ENCODE results near the gene CBX6.

- TF ChIP-seq RAD21 (IDR thresholded peaks at IDR 0.05; ENCODE audit: insufficient read depth, low read depth, low read length) (no peak), TCF12 (IDR thresholded peaks at IDR 0.05; ENCODE audit: low read depth, low read length) (no peak), CHD1 (IDR thresholded peaks at IDR 0.05; ENCODE audit: low read depth, low read length) (no peak), DPF2 (IDR thresholded peaks at IDR 0.05) (no peak), POLR2A (IDR thresholded peaks at IDR 0.05; ENCODE audit: low read depth, low read length) (no peak)
- TF ChIP-seq, protein P1, sequence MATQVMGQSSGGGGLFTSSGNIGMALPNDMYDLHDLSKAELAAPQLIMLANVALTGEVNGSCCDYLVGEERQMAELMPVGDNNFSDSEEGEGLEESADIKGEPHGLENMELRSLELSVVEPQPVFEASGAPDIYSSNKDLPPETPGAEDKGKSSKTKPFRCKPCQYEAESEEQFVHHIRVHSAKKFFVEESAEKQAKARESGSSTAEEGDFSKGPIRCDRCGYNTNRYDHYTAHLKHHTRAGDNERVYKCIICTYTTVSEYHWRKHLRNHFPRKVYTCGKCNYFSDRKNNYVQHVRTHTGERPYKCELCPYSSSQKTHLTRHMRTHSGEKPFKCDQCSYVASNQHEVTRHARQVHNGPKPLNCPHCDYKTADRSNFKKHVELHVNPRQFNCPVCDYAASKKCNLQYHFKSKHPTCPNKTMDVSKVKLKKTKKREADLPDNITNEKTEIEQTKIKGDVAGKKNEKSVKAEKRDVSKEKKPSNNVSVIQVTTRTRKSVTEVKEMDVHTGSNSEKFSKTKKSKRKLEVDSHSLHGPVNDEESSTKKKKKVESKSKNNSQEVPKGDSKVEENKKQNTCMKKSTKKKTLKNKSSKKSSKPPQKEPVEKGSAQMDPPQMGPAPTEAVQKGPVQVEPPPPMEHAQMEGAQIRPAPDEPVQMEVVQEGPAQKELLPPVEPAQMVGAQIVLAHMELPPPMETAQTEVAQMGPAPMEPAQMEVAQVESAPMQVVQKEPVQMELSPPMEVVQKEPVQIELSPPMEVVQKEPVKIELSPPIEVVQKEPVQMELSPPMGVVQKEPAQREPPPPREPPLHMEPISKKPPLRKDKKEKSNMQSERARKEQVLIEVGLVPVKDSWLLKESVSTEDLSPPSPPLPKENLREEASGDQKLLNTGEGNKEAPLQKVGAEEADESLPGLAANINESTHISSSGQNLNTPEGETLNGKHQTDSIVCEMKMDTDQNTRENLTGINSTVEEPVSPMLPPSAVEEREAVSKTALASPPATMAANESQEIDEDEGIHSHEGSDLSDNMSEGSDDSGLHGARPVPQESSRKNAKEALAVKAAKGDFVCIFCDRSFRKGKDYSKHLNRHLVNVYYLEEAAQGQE (IDR thresholded peaks at IDR 0.05; ENCODE audit: low read depth, low read length): no peak
- TF ChIP-seq, protein P2, sequence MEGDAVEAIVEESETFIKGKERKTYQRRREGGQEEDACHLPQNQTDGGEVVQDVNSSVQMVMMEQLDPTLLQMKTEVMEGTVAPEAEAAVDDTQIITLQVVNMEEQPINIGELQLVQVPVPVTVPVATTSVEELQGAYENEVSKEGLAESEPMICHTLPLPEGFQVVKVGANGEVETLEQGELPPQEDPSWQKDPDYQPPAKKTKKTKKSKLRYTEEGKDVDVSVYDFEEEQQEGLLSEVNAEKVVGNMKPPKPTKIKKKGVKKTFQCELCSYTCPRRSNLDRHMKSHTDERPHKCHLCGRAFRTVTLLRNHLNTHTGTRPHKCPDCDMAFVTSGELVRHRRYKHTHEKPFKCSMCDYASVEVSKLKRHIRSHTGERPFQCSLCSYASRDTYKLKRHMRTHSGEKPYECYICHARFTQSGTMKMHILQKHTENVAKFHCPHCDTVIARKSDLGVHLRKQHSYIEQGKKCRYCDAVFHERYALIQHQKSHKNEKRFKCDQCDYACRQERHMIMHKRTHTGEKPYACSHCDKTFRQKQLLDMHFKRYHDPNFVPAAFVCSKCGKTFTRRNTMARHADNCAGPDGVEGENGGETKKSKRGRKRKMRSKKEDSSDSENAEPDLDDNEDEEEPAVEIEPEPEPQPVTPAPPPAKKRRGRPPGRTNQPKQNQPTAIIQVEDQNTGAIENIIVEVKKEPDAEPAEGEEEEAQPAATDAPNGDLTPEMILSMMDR (IDR thresholded peaks at IDR 0.05 in 2 of 3, conservative IDR thresholded peaks at IDR 0.05 in 1 of 3; ENCODE audit: control insufficient read depth in 2 of 3, extremely low read depth in 1 of 3, insufficient read depth in 1 of 3, low read depth in 3 of 3, low read length in 3 of 3): no peak
These were observed 49.8 kb upstream of the CBX6 start for GRCh38 chr22:38921806-38922205.
